ENCODE data around the gene HECW1.

- no peak for TF ChIP-seq CTCF (IDR thresholded peaks at IDR 0.05)
- TF ChIP-seq POLR2A (IDR thresholded peaks at IDR 0.05) = no peak
Measured at GRCh38 chr7:43443381-43443780, 330.9 kb downstream of the HECW1 start.

Measured in lower leg skin (tissue), 3 donors.